Panc1 (cell line): Measurements from ENCODE around the gene PTH2. TPM values are rescaled to one million over a fixed set of nuclear protein-coding genes. Genes with fewer than 3 reads are reported as not detected.
"Not testable (repeated sequence)": the region's sequence is repeated elsewhere in the genome, so short reads cannot be mapped to it uniquely, and the experiment has no call there.

Experiments used
- ATAC-seq: fragments of 200-7000 bp; cut with Tn5 transposase; 2 replicates; pipeline ENCODE4 v1.9.1; 2020; ENCODE audit warnings: mild to moderate bottlenecking, moderate library complexity
- BruUV-seq: library from RNA; stranded (reverse); fragments of 400-500 nt; replicated peaks from 2 replicates; lab custom pipeline; 2021; lab: Mats Ljungman, UMichigan
- CTCF ChIA-PET: fragments of 300-600 bp; sonication (Branson Sonifier 250); formaldehyde crosslinking; loops from one replicate; lab custom pipeline; 2022; ENCODE audit warnings: antibody characterized with exemption; lab: Charles Lee
- POLR2A ChIA-PET: fragments of 300-600 bp; sonication (Branson Sonifier 250); formaldehyde crosslinking; loops from one replicate; lab custom pipeline; 2022; ENCODE audit warnings: antibody characterized with exemption; lab: Charles Lee
- DNase-seq: peaks from one replicate; pipeline ENCODE4 v3.0.0-alpha.2; 2010; ENCODE audit warnings: low read depth, low spot score
- H3K27ac ChIP-seq: 2 replicates; pipeline ENCODE4 v1.5.1; 2011; ENCODE audit warnings: mild to moderate bottlenecking, low read length, inconsistent platforms
- H3K27me3 ChIP-seq: fragments of 200-500 bp; sonication (Bioruptor generic); 2 replicates; pipeline ENCODE4 v1.6.0; 2014; ENCODE audit warnings: low read length, inconsistent platforms; ENCODE audit not compliant: control insufficient read depth, insufficient read depth
- H3K36me3 ChIP-seq: fragments of 200-500 bp; sonication (Bioruptor generic); 2 replicates; pipeline ENCODE4 v1.5.1; 2014; ENCODE audit warnings: inconsistent platforms, mild to moderate bottlenecking, low read length, moderate library complexity; ENCODE audit not compliant: control insufficient read depth, insufficient read depth
- H3K4me1 ChIP-seq: 2 replicates; pipeline ENCODE4 v1.5.1; 2011; ENCODE audit warnings: inconsistent platforms, mild to moderate bottlenecking, low read length, moderate library complexity; ENCODE audit not compliant: control insufficient read depth, insufficient read depth
- H3K4me3 ChIP-seq, 2 experiments: 2 replicates each; pipeline ENCODE4 v1.5.1; 2011 to 2012; ENCODE audit warnings: low read depth in 2 of 2, low read length in 2 of 2, mild to moderate bottlenecking in 2 of 2, inconsistent platforms in 1 of 2, moderate library complexity in 1 of 2
- H3K9me3 ChIP-seq: fragments of 200-500 bp; sonication (Bioruptor generic); 2 replicates; pipeline ENCODE4 v1.5.1; 2014; ENCODE audit warnings: low read depth, mild to moderate bottlenecking, inconsistent platforms, low read length, moderate library complexity; ENCODE audit not compliant: control insufficient read depth, insufficient read depth
- POLR2AphosphoS5 ChIP-seq: IDR thresholded peaks from 2 replicates; pipeline ENCODE4 v1.6.1; 2012; ENCODE audit warnings: mild to moderate bottlenecking, low read depth, low read length, moderate library complexity
- SIN3A ChIP-seq: IDR thresholded peaks from 2 replicates; pipeline ENCODE4 v1.6.1; 2012; ENCODE audit warnings: low read depth, mild to moderate bottlenecking, low read length, moderate library complexity, borderline replicate concordance; ENCODE audit not compliant: insufficient read depth
- TCF7L2 ChIP-seq: IDR thresholded peaks from 2 replicates; pipeline ENCODE4 v1.6.1; 2011; ENCODE audit warnings: mild to moderate bottlenecking, low read depth, low read length, inconsistent platforms
- in situ Hi-C: cut with HindIII; loops from 2 replicates; pipeline ENCODE4 v1.10.0; 2016; ENCODE audit warnings: low sequenced_read_pairs, low pct_unique_long_range_greater_than_20kb
- intact Hi-C: fragments of 100-400 bp; cut with micrococcal nuclease; formaldehyde crosslinking; loops from one replicate; pipeline ENCODE4 v1.10.0; 2022; ENCODE audit not compliant: unreplicated experiment
- total RNA-seq: library from RNA; stranded (reverse); gene quantifications from one replicate; pipeline ENCODE4 v1.2.1, GENCODE V29; 2021; ENCODE audit not compliant: unreplicated experiment
- TF ChIP-seq, protein P1 (sequence below): fragments of 450-650 bp; IDR thresholded peaks from 2 replicates; pipeline ENCODE4 v1.5.1; 2017; ENCODE audit warnings: mild to moderate bottlenecking
- TF ChIP-seq, protein P2 (sequence below), 2 experiments: IDR thresholded peaks; 2 replicates each; pipeline ENCODE4 v1.6.1; 2011 to 2012; ENCODE audit warnings: low read depth in 2 of 2, control low read depth in 1 of 2, low read length in 1 of 2, mild to moderate bottlenecking in 1 of 2, moderate library complexity in 1 of 2; ENCODE audit not compliant: insufficient read depth in 1 of 2

Gene PTH2
- total RNA-seq, 1 experiment from 2014 or later = not detected

DNA sequence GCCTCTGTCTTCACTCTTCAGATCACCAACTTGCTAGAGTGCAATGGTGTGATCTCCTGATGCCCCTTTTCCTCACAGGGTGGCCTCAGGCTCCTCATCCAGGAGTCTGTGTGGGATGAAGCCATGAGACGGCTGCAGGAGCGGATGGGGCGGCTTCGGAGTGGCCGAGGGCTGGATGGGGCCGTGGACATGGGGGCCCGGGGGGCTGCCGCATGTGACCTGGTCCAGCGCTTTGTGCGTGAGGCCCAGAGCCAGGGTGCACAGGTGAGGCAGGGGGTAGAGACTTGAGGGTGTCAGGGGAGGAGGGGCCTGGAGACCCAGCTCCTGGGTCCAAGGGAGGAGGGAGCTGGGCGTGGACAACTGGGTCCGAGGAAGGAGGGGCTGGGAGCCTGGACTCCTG is 39.3 kb upstream of the PTH2 start:
- Histone ChIP-seq H3K36me3 (no peaks in the 10 kb centered on the region), H3K4me3 (no peak overlapping the region), H3K27me3 (no peaks in the 10 kb centered on the region), H3K4me1 (no peaks in the 10 kb centered on the region), H3K27ac (no peak overlapping the region), H3K9me3 (no peaks in the 10 kb centered on the region)
- BruUV-seq = no TSS peak
- intact Hi-C loops = no loop called here
- TF ChIP-seq TCF7L2 = no peak
- TF ChIP-seq, protein P1, sequence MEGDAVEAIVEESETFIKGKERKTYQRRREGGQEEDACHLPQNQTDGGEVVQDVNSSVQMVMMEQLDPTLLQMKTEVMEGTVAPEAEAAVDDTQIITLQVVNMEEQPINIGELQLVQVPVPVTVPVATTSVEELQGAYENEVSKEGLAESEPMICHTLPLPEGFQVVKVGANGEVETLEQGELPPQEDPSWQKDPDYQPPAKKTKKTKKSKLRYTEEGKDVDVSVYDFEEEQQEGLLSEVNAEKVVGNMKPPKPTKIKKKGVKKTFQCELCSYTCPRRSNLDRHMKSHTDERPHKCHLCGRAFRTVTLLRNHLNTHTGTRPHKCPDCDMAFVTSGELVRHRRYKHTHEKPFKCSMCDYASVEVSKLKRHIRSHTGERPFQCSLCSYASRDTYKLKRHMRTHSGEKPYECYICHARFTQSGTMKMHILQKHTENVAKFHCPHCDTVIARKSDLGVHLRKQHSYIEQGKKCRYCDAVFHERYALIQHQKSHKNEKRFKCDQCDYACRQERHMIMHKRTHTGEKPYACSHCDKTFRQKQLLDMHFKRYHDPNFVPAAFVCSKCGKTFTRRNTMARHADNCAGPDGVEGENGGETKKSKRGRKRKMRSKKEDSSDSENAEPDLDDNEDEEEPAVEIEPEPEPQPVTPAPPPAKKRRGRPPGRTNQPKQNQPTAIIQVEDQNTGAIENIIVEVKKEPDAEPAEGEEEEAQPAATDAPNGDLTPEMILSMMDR = no peak
- TF ChIP-seq, protein P2, sequence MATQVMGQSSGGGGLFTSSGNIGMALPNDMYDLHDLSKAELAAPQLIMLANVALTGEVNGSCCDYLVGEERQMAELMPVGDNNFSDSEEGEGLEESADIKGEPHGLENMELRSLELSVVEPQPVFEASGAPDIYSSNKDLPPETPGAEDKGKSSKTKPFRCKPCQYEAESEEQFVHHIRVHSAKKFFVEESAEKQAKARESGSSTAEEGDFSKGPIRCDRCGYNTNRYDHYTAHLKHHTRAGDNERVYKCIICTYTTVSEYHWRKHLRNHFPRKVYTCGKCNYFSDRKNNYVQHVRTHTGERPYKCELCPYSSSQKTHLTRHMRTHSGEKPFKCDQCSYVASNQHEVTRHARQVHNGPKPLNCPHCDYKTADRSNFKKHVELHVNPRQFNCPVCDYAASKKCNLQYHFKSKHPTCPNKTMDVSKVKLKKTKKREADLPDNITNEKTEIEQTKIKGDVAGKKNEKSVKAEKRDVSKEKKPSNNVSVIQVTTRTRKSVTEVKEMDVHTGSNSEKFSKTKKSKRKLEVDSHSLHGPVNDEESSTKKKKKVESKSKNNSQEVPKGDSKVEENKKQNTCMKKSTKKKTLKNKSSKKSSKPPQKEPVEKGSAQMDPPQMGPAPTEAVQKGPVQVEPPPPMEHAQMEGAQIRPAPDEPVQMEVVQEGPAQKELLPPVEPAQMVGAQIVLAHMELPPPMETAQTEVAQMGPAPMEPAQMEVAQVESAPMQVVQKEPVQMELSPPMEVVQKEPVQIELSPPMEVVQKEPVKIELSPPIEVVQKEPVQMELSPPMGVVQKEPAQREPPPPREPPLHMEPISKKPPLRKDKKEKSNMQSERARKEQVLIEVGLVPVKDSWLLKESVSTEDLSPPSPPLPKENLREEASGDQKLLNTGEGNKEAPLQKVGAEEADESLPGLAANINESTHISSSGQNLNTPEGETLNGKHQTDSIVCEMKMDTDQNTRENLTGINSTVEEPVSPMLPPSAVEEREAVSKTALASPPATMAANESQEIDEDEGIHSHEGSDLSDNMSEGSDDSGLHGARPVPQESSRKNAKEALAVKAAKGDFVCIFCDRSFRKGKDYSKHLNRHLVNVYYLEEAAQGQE (IDR thresholded peaks at IDR 0.05; ENCODE audit: insufficient read depth in 1 of 2, low read depth in 2 of 2, low read length in 1 of 2) = no peak
- no peak for TF ChIP-seq SIN3A
- ChIA-PET POLR2A (no interaction called here), CTCF (no interaction called here)
- in situ Hi-C loops = no loop called here
- ATAC-seq = no peak
- no peak for DNase-seq

DNA sequence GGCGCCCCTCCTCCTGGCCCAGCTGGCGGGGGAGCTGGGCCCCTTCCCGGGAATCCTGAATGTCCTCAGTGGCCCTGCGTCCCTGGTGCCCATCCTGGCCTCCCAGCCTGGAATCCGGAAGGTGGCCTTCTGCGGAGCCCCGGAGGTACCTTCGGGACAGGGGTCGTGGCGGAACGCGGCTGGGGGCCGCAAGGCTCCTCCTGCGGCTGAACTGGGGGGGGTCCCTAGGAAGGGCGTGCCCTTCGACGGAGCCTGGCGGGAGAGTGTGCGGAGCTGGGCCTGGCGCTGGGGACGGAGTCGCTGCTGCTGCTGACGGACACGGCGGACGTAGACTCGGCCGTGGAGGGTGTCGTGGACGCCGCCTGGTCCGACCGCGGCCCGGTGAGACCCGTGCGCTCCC is 38.4 kb upstream of the PTH2 start:
- H3K9me3 ChIP-seq = no peaks in the 10 kb centered on the region
- intact Hi-C loops (no loop called here), in situ Hi-C loops (no loop called here)
- DNase-seq = no peak
- ATAC-seq = no peak
- TF ChIP-seq, protein P1 = no peak
- TF ChIP-seq POLR2AphosphoS5 = no peak
- no peak for TF ChIP-seq TCF7L2
- TF ChIP-seq, protein P2 (IDR thresholded peaks at IDR 0.05; ENCODE audit: insufficient read depth in 1 of 2, low read depth in 2 of 2, low read length in 1 of 2) = no peak
- TF ChIP-seq SIN3A = no peak
- ChIA-PET POLR2A (no interaction called here), CTCF (no interaction called here)
- no peak overlapping the region for H3K4me3 ChIP-seq
- no peaks in the 10 kb centered on the region for H3K4me1 ChIP-seq
- no peak overlapping the region for H3K27ac ChIP-seq
- BruUV-seq = no TSS peak
- no peaks in the 10 kb centered on the region for H3K27me3 ChIP-seq
- no peaks in the 10 kb centered on the region for H3K36me3 ChIP-seq

DNA sequence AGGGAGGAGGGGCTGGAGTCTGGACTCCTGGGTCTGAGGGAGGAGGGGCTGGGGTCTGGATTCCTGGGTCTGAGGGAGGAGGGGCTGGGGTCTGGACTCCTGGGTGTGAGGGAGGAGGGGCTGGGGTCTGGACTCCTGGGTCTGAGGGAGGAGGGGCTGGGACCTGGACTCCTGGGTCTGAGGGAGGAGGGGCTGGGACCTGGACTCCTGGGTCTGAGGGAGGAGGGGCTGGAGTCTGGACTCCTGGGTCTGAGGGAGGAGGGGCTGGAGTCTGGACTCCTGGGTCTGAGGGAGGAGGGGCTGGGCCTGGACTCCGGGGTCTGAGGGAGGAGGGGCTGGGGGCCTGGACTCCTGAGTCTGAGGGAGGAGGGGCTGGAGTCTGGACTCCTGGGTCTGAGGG is 37.9 kb upstream of the PTH2 start:
- BruUV-seq, H3K4me1 ChIP-seq, H3K27ac ChIP-seq, POLR2A ChIA-PET, ATAC-seq, in situ Hi-C loops, H3K36me3 ChIP-seq, H3K4me3 ChIP-seq, DNase-seq, intact Hi-C loops, H3K9me3 ChIP-seq, CTCF ChIA-PET, H3K27me3 ChIP-seq: not testable (repeated sequence)
